SU-DHL-6 (cell line): ENCODE measurements around the gene SNX13.

ENCODE experiments used
- H2AFZ ChIP-seq: fragments of 200-600 bp; sonication (generic); 2 replicates; pipeline ENCODE4 v1.6.1; 2014; ENCODE audit warnings: low read depth, mild to moderate bottlenecking, moderate library complexity, mixed read lengths, antibody characterized with exemption, low read length; ENCODE audit not compliant: severe bottlenecking
- H3F3A ChIP-seq: fragments of 200-600 bp; shearing (Covaris generic); 2 replicates; pipeline ENCODE4 v1.6.0; 2016; ENCODE audit warnings: antibody characterized with exemption, mild to moderate bottlenecking; ENCODE audit not compliant: insufficient read depth
- H3K27ac ChIP-seq: fragments of 200-600 bp; sonication (generic); 2 replicates; pipeline ENCODE4 v1.5.1; 2016; ENCODE audit warnings: low read depth, mild to moderate bottlenecking, low read length, moderate library complexity, mixed read lengths
- H3K27me3 ChIP-seq: fragments of 200-600 bp; sonication (generic), shearing (Covaris generic); 2 replicates; pipeline ENCODE4 v1.6.0; 2014; ENCODE audit warnings: mild to moderate bottlenecking, low read length
- H3K36me3 ChIP-seq: fragments of 200-600 bp; sonication (generic); 2 replicates; pipeline ENCODE4 v1.6.1; 2014; ENCODE audit warnings: mild to moderate bottlenecking, low read length, mixed read lengths
- H3K4me2 ChIP-seq: fragments of 300-600, 200-600 bp; shearing (Covaris generic), sonication (generic); 2 replicates; pipeline ENCODE4 v1.6.0; 2014; ENCODE audit warnings: low read length, low read depth, mild to moderate bottlenecking; ENCODE audit not compliant: poor library complexity, severe bottlenecking
- H3K4me3 ChIP-seq: fragments of 200-600 bp; sonication (generic); 2 replicates; pipeline ENCODE4 v1.5.1; 2014; ENCODE audit warnings: antibody characterized with exemption, low read length, mild to moderate bottlenecking, mixed read lengths; ENCODE audit not compliant: insufficient read depth, poor library complexity, severe bottlenecking
- H3K79me2 ChIP-seq: fragments of 200-600 bp; sonication (generic); 2 replicates; pipeline ENCODE4 v1.6.1; 2014; ENCODE audit warnings: mild to moderate bottlenecking, low read length, moderate library complexity; ENCODE audit not compliant: insufficient read depth
- H3K9ac ChIP-seq: fragments of 200-600 bp; sonication (generic); 2 replicates; pipeline ENCODE4 v1.7.0; 2014; ENCODE audit warnings: mild to moderate bottlenecking, low read length
- H3K9me2 ChIP-seq: fragments of 200-600 bp; sonication (generic); replicated peaks from 2 replicates; pipeline ENCODE4 v1.6.1; 2014; ENCODE audit warnings: low read length; ENCODE audit not compliant: insufficient read depth
- H3K9me3 ChIP-seq: fragments of 200-600 bp; sonication (generic); 2 replicates; pipeline ENCODE4 v1.6.1; 2014; ENCODE audit warnings: low read length, mixed read lengths; ENCODE audit not compliant: insufficient read depth
- H4K20me1 ChIP-seq: fragments of 200-600 bp; sonication (generic); 2 replicates; pipeline ENCODE4 v1.6.1; 2014; ENCODE audit warnings: low read depth, mild to moderate bottlenecking, antibody characterized with exemption, low read length, moderate library complexity, mixed read lengths
- CTCF ChIP-seq: fragments of 200-600 bp; sonication (generic); IDR thresholded peaks from one replicate; pipeline ENCODE4 v1.5.1; 2017; ENCODE audit warnings: antibody characterized with exemption, mild to moderate bottlenecking, low read length, moderate library complexity; ENCODE audit not compliant: insufficient read depth, poor library complexity, severe bottlenecking
- EZH2phosphoT487 ChIP-seq: fragments of 200-600 bp; sonication (generic), shearing (Covaris generic); conservative IDR thresholded peaks from 2 replicates; pipeline ENCODE4 v1.6.1; 2018; ENCODE audit warnings: mild to moderate bottlenecking, antibody characterized with exemption, low read length, moderate library complexity, mixed read lengths

The SNX13 gene

GRCh38 chr7:17769918-17770317 is 170.4 kb downstream of the SNX13 start:
- Histone ChIP-seq H3K9me2 (no peaks in the 10 kb centered on the region), H3K4me2 (no peak overlapping the region), H3K9ac (no peak overlapping the region), H3K9me3 (no peaks in the 10 kb centered on the region), H3K4me3 (no peak overlapping the region), H3K36me3 (no peaks in the 10 kb centered on the region), H3K27me3 (no peaks in the 10 kb centered on the region), H4K20me1 (no peaks in the 10 kb centered on the region), H2AFZ (no peak overlapping the region), H3F3A (no peaks in the 10 kb centered on the region), H3K27ac (no peak overlapping the region), H3K79me2 (no peaks in the 10 kb centered on the region)
- TF ChIP-seq CTCF: peak; percentile 91
- no peak for TF ChIP-seq EZH2phosphoT487

DNA sequence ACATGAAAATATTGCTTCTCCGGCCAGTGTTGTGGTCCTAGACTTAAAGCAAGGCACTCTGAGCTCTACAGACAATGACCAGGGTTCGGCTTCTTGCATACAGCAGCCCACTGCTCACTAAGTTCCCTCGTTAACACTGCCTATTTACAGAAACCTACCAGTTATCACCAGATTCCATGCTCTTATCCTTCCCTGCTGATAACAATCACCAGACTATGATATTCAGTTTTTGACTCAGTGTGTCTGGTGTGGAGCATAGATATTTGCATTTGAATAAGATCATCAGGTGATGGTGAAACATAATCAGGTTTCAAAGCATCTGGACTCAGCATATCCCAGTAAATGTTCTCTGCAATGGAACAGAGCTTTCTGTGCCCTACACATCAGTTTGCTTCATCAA is 182.3 kb downstream of the SNX13 start:
- Histone ChIP-seq H3K9ac (no peak overlapping the region), H3K9me3 (no peaks in the 10 kb centered on the region), H3K9me2 (no peaks in the 10 kb centered on the region), H3K27ac (no peak overlapping the region), H3K36me3 (no peaks in the 10 kb centered on the region), H2AFZ (no peak overlapping the region), H3K27me3 (no peaks in the 10 kb centered on the region), H3K79me2 (no peaks in the 10 kb centered on the region), H3K4me3 (no peak overlapping the region), H3F3A (no peaks in the 10 kb centered on the region), H3K4me2 (no peak overlapping the region), H4K20me1 (no peaks in the 10 kb centered on the region)
- TF ChIP-seq CTCF (no peak), EZH2phosphoT487 (no peak)

- Histone ChIP-seq H2AFZ (no peak overlapping the region), H3K9me3 (no peaks in the 10 kb centered on the region), H3K4me2 (no peak overlapping the region), H3K9me2 (no peaks in the 10 kb centered on the region), H3F3A (no peaks in the 10 kb centered on the region), H4K20me1 (no peaks in the 10 kb centered on the region), H3K27ac (no peak overlapping the region), H3K9ac (no peak overlapping the region), H3K27me3 (no peaks in the 10 kb centered on the region), H3K4me3 (no peak overlapping the region), H3K79me2 (no peaks in the 10 kb centered on the region), H3K36me3 (no peaks in the 10 kb centered on the region)
- TF ChIP-seq CTCF (no peak), EZH2phosphoT487 (no peak)
These were observed 194.2 kb downstream of the SNX13 start for GRCh38 chr7:17746020-17746530.
